ENCODE results near the gene FUS.
A peak's percentile ranks its signal among the peaks of the same experiment; 100 is the strongest.

FUS gene

DNA sequence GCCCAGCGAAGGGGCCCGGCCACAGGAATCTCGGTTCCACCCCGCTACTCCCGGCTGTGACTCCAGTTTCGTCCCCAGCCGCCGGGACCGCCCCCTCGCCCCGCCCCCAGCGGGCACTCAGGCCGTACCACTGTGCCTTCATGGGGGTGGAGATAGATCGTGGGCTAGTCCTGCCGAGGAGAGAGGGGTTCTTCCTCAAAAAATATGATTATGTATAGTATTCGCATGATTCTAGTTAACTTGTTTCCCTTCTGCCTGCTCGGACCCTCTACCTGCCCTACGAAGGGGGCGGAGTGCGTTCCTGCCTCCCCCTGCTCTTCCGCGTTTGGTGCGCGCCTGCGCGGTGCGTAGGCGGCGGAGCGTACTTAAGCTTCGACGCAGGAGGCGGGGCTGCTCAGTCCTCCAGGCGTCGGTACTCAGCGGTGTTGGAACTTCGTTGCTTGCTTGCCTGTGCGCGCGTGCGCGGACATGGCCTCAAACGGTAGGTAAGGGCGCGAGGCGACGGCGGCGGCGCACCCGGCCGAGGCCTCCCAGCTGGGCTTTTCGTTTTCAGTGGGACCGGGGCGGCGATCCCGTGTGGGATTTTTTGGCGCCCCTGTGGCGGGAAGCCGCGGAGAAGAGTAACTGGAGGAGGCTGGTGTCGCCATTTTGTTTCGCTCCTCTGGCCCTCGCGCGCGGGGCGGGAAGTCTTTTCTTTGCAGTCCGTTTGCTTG is at the start of gene FUS:
TSS of gene FUS (plus strand) at position 393 of the 713 bp plus-strand sequence. CDS start at position 469, 76 bp downstream.
- POLR2A ChIA-PET = interaction anchor here (0.6 to 2.6 kb wide), 44 partner anchors 9 to 533 kb away, joined by 3 to 44 read pairs (median 4); partner anchors contain the start of genes KAT8, PRSS36, PRSS8 and PYCARD
- TF ChIP-seq SUZ12 (IDR thresholded peaks at IDR 0.05) (no peak), TARDBP (IDR thresholded peaks at IDR 0.05) (no peak), LEF1 (IDR thresholded peaks at IDR 0.05; ENCODE audit: borderline replicate concordance) (no peak), CTBP1 (IDR thresholded peaks at IDR 0.05; ENCODE audit: borderline replicate concordance) (no peak), SP1 (IDR thresholded peaks at IDR 0.05) (peak; percentile 79), ZNF384 (IDR thresholded peaks at IDR 0.05) (no peak), FOXM1 (IDR thresholded peaks at IDR 0.05; ENCODE audit: borderline replicate concordance) (peak; percentile 81), BHLHE40 (IDR thresholded peaks at IDR 0.05; ENCODE audit: borderline replicate concordance) (peak; percentile 97), ELF4 (IDR thresholded peaks at IDR 0.05) (peak; percentile 98), ARNT (IDR thresholded peaks at IDR 0.05) (peak; percentile 47; the same call in 1 of the 2 replicates), NFRKB (IDR thresholded peaks at IDR 0.05) (no peak; the same call in 1 of the 2 replicates), L3MBTL2 (conservative IDR thresholded peaks at IDR 0.05) (no peak)
- DNase-seq (ENCODE audit: extremely low spot score) = peak; percentile 94
- CTCF ChIA-PET = interaction anchor here (1.3 kb wide), 2 partner anchors 38 to 196 kb away, joined by 4 to 6 read pairs; no protein-coding TSS in a partner anchor

- no peak for TF ChIP-seq L3MBTL2 (conservative IDR thresholded peaks at IDR 0.05)
- TF ChIP-seq FOXA1 (IDR thresholded peaks at IDR 0.05) = no peak
- TF ChIP-seq BHLHE40 (IDR thresholded peaks at IDR 0.05; ENCODE audit: borderline replicate concordance) = no peak
- CTCF ChIA-PET = no interaction called here
- DNase-seq (ENCODE audit: extremely low spot score) = no peak
- POLR2A ChIA-PET = no interaction called here
These were observed 49.5 kb upstream of the FUS start for GRCh38 chr16:31130336-31130891.

GRCh38 chr16:31130899-31131298 is 49.0 kb upstream of the FUS start:
- POLR2A ChIA-PET = interaction anchor here (1.1 to 6.9 kb wide), 3 partner anchors 9 to 14 kb away, joined by 3 to 38 read pairs (median 4); partner anchors contain the start of gene KAT8
- CTCF ChIA-PET = no interaction called here
- DNase-seq (ENCODE audit: extremely low spot score) = no peak
- TF ChIP-seq FOXK2 (IDR thresholded peaks at IDR 0.05) = no peak
- TF ChIP-seq LEF1 (IDR thresholded peaks at IDR 0.05; ENCODE audit: borderline replicate concordance) = no peak
- no peak for TF ChIP-seq SUZ12 (IDR thresholded peaks at IDR 0.05)
- TF ChIP-seq BHLHE40 (IDR thresholded peaks at IDR 0.05; ENCODE audit: borderline replicate concordance) = no peak
- no peak for TF ChIP-seq FOXA1 (IDR thresholded peaks at IDR 0.05)
- no peak for TF ChIP-seq NFRKB (IDR thresholded peaks at IDR 0.05)
- no peak for TF ChIP-seq SP1 (IDR thresholded peaks at IDR 0.05)
- TF ChIP-seq HDGF (IDR thresholded peaks at IDR 0.05; ENCODE audit: borderline replicate concordance) = no peak
- no peak for TF ChIP-seq TARDBP (IDR thresholded peaks at IDR 0.05)
- TF ChIP-seq ZNF384 (IDR thresholded peaks at IDR 0.05) = no peak
- no peak for TF ChIP-seq L3MBTL2 (conservative IDR thresholded peaks at IDR 0.05)
- TF ChIP-seq, protein P1, sequence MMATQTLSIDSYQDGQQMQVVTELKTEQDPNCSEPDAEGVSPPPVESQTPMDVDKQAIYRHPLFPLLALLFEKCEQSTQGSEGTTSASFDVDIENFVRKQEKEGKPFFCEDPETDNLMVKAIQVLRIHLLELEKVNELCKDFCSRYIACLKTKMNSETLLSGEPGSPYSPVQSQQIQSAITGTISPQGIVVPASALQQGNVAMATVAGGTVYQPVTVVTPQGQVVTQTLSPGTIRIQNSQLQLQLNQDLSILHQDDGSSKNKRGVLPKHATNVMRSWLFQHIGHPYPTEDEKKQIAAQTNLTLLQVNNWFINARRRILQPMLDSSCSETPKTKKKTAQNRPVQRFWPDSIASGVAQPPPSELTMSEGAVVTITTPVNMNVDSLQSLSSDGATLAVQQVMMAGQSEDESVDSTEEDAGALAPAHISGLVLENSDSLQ (IDR thresholded peaks at IDR 0.05) = no peak
- no peak for TF ChIP-seq ELF4 (IDR thresholded peaks at IDR 0.05)
- no peak for TF ChIP-seq ARNT (IDR thresholded peaks at IDR 0.05)
- TF ChIP-seq CTBP1 (IDR thresholded peaks at IDR 0.05; ENCODE audit: borderline replicate concordance) = no peak
- no peak for TF ChIP-seq FOXM1 (IDR thresholded peaks at IDR 0.05; ENCODE audit: borderline replicate concordance)

GRCh38 chr16:31131416-31131815 is 48.5 kb upstream of the FUS start:
- TF ChIP-seq NFRKB (IDR thresholded peaks at IDR 0.05) (no peak), FOXM1 (IDR thresholded peaks at IDR 0.05; ENCODE audit: borderline replicate concordance) (no peak), ELF4 (IDR thresholded peaks at IDR 0.05) (no peak), FOXA1 (IDR thresholded peaks at IDR 0.05) (no peak), SUZ12 (IDR thresholded peaks at IDR 0.05) (no peak), TARDBP (IDR thresholded peaks at IDR 0.05) (no peak), HDGF (IDR thresholded peaks at IDR 0.05; ENCODE audit: borderline replicate concordance) (no peak), CTBP1 (IDR thresholded peaks at IDR 0.05; ENCODE audit: borderline replicate concordance) (no peak), ZNF384 (IDR thresholded peaks at IDR 0.05) (no peak), L3MBTL2 (conservative IDR thresholded peaks at IDR 0.05) (no peak), ARNT (IDR thresholded peaks at IDR 0.05) (no peak), LEF1 (IDR thresholded peaks at IDR 0.05; ENCODE audit: borderline replicate concordance) (no peak), BHLHE40 (IDR thresholded peaks at IDR 0.05; ENCODE audit: borderline replicate concordance) (no peak)
- TF ChIP-seq, protein P1 (IDR thresholded peaks at IDR 0.05) = no peak
- ChIA-PET POLR2A (interaction anchor here (0.6 to 6.9 kb wide), 4 partner anchors 10 to 48 kb away, joined by 3 to 38 read pairs (median 4); partner anchors contain the start of genes FUS and KAT8), CTCF (no interaction called here)
- DNase-seq (ENCODE audit: extremely low spot score) = no peak

GRCh38 chr16:31131841-31132271 is 48.1 kb upstream of the FUS start:
- CTCF ChIA-PET = no interaction called here

More at GRCh38 chr16:31131841-31132271, 48.1 kb upstream of the FUS start:
- TF ChIP-seq L3MBTL2 (conservative IDR thresholded peaks at IDR 0.05) = no peak
- TF ChIP-seq, protein P1 (IDR thresholded peaks at IDR 0.05) = no peak
- TF ChIP-seq TARDBP (IDR thresholded peaks at IDR 0.05) = no peak
- TF ChIP-seq ZNF384 (IDR thresholded peaks at IDR 0.05) = no peak
- no peak for TF ChIP-seq LEF1 (IDR thresholded peaks at IDR 0.05; ENCODE audit: borderline replicate concordance)
- no peak for TF ChIP-seq FOXK2 (IDR thresholded peaks at IDR 0.05)
- TF ChIP-seq ARNT (IDR thresholded peaks at IDR 0.05) = no peak
- no peak for DNase-seq (ENCODE audit: extremely low spot score)
- POLR2A ChIA-PET = interaction anchor here (0.6 to 6.9 kb wide), 4 partner anchors 10 to 48 kb away, joined by 3 to 38 read pairs (median 4); partner anchors contain the start of genes FUS and KAT8
